Measurements from ENCODE around the gene BFAR.
"Not testable (repeated sequence)": the region's sequence is repeated elsewhere in the genome, so short reads cannot be mapped to it uniquely, and the experiment has no call there.

The BFAR gene

GRCh38 chr16:14636179-14636950, 3.6 kb downstream of the BFAR start:
- DNase-seq, result not testable (repeated sequence)

DNA sequence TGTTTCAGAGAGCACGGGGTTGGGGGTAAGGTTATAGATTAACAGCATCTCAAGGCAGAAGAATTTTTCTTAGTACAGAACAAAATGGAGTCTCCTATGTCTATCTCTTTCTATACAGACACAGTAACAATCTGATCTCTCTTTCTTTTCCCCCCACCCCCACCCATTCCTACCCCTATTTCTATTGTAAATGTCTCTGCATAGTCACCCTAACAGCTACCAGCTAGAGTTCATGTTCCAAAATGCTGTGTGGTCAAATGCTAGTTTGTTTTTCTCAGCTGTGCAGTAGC, 4.1 kb downstream of the BFAR start:
- DNase-seq, result not testable (repeated sequence)

DNA sequence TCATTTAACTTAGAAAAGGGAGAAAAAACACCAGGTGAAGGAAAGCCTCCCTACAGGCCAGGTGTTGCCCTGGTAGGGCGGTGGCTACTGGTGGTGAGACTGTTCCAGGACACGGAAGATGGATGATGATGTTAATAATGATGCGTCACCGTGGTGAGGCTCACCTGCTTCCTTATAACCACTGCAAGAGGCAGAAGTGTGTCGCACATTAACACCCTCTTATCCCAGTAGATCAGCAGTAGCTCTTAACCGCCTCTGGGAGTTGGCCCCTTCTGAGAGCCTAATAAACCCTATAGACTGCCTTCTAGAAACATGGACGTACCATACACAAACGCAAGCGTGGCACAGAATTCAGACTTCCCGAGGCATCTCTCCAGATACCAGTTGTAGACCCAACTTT, 7.8 kb downstream of the BFAR start:
- DNase-seq, result no peak

DNA sequence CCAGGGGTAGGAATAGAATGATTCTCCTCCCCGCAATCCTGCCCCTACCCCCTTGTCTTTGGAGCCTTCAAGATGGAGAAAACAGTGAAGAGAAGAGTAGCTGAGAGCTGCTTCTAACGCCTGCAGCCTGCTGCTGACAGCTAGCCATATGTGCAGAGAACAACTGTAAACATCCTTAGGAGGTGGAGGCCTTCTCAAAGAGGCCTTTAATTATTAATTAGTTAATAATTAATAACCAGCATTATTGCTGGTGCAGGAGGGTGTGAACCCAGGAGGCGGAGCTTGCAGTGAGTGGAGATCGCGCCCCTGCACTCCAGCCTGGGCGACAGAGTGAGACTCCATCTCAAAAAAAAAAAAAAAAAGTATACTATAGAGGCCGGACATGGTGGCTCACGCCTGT, 8.5 kb downstream of the BFAR start:
- DNase-seq, result no peak

DNA sequence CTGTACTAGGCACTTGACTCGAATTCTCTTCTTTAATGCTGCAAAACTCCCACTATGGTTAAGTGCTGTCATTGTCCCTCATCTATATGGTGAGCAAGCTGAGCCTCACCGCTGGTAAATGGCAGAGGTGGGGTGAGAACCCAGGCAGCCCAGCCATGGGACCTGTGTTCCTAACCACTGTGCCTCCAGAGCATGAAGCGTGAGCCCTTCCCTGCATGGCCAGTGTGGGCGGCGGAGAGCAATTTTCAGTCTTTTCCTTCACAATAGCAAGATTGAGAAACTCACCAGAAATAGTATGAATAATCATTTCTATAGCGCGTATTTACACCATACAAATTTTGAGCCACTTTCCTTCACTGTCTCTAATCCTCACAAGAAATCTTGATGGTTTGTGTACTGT, 9.2 kb downstream of the BFAR start:
- DNase-seq, result no peak

DNA sequence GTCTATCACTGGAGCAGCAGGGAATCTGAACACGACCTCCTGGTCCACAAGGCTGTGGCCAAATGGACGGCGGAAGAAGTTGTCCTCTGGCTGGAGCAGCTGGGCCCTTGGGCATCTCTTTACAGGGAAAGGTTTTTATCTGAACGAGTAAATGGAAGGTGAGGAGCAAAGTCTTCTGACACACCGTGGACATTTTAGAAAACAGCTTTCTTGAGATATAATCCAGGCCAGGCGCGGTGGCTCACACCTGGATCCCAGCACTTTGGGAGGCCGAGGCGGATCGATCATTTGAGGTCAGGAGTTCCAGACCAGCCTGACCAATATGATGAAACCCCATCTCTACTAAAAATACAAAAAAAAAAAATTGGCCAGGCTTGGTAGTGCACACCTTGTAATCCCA, 17.1 kb downstream of the BFAR start:
- DNase-seq, result no peak

- no peak for DNase-seq
Measured at GRCh38 chr16:14650629-14651028, 17.9 kb downstream of the BFAR start.

DNA sequence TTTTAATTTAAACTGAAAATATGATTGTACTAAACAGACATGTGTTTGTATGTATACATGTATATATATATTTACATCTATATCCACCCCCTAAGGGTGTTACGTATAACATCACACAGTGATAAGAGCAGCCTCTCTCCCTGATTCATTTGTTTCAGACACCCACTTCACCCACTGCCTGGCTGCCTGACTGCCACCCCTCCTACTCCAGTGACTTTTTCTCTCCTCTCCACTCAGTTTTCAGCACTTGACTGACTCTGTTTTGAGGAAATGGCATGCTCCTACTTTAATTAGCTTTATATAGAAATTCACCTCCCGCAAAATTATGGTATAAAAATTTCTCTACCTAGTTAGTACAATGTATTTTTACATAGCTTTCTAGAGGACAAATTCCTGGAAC, 20.0 kb downstream of the BFAR start:
- DNase-seq, result no peak

GRCh38 chr16:14658063-14658462, 25.3 kb downstream of the BFAR start:
- DNase-seq, result no peak

- DNase-seq, result no peak
Measured at GRCh38 chr16:14667347-14668266, 34.9 kb downstream of the BFAR start.

GRCh38 chr16:14668556-14669223, 35.9 kb downstream of the BFAR start:
- DNase-seq, result no peak

DNA sequence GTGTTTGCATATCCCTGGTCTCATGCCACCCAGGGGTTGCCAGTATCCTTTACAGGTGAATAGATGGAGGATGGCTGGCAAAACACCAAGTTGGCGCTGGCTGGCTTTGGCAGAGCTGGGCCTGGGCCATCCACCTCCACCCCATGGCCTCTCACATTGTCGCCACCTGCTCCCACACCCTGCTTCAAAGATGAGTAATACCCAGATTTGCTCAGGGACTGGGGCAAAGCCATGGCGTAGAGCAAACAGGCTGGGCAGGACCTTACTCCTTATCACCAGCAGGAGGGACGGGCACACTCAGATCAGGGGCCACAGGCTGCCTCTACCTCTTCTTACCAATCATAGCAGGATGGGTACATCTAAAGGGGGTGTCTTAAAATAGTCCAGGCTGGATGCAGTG, 37.0 kb downstream of the BFAR start:
- DNase-seq, result no peak

DNA sequence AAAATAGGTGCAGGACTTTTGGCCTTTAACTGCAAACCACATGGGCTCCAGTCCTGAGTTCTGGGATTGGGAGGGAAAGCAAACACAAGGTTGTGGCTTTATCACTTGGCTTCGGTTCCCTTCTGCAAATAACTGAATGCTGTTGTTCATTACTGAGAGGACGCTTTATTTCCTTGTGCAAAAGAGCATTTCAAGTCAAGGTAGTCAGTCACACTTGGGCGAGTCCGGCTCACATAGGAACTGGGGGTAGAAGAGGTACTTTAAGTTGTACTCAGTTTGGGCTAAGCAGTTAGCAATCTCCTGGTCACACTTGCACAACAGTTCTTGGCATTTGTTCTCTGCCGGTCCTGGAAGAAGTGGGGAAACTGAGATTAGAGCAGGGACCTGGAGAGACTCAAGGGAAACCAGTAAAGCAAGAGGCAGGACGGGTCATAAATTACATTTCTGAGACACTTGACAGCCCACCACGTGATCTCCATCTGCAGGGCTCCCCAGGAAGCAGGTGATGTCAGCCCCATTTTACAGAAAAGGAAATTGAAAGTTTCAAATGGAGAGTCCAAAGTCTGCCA, 39.7 kb downstream of the BFAR start:
- peak; percentile 63 for DNase-seq

DNA sequence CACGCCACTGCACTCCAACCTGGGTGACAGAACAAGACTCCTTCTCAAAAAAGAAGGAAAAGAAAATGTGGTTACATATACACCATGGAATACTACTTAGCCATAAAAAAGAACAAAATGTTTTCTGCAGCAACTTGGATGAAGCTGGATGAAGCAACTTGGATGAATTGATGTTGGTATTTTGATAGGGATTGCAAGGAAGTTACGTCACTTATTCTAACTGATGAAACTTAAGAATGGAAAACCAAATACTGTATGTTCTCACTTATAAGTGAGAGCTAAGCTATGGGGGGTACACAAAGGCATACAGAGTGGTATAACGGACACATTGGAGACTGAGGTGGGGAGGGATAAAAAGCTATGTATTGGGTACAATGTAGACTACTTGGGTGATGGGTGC, 43.9 kb downstream of the BFAR start:
- no peak for DNase-seq

- no peak for DNase-seq
Measured at GRCh38 chr16:14677627-14678026, 44.9 kb downstream of the BFAR start.

DNA sequence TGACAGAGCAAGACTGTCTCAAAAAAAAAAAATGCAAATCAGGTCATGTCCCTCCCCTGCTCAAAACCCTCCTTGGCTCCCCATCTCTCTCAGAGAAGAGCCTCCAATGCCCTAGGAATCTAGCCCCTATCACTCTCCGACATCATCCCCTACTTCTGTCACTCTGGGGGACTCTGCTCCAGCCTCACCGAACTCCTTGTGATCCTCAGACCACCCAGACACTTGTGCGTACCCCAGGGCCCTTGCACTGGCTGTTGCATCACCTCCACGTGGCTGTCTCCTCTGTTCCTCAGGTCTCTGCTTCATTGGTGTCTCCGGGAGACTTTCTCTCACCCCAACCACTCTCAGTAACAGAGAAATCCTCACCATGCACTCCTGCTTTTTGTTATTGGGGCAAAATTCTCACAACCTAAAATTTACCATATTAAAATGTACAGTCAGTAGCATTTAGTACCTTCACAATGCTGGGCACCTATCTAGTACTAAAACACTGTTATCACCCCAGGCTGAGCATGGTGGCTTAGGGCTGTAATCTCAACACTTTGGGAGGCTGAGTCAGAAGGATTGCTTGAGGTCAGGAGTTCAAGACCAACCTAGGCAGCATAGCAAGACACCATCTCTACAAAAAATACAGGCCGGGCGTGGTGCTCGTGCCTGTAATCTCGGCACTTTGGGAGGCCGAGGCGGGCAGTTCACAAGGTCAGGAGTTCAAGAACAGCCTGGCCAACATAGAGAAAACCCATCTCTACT, 46.2 kb downstream of the BFAR start:
- DNase-seq, result no peak

GRCh38 chr16:14680396-14680795, 47.6 kb downstream of the BFAR start:
- not testable (repeated sequence) for DNase-seq

- DNase-seq, result no peak
Measured at GRCh38 chr16:14681115-14681514, 48.4 kb downstream of the BFAR start.

DNA sequence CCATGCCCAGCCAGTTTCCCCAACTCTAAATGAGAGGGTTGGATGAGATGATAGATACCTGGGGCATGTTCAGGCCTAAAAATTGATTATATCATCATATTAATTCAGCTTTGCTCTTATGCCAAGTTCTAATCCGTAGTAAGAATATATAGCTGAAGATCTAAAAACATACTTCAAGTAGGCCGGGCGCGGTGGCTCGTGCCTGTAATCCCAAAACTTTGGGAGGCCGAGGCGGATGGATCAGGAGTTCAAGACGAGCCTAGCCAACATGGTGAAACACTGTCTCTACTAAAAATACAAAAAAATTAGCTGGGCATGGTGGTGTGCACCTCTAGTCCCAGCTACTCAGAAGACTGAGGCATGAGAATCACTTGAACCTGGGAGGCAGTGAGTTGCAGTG, 49.4 kb downstream of the BFAR start:
- DNase-seq, result no peak

DNA sequence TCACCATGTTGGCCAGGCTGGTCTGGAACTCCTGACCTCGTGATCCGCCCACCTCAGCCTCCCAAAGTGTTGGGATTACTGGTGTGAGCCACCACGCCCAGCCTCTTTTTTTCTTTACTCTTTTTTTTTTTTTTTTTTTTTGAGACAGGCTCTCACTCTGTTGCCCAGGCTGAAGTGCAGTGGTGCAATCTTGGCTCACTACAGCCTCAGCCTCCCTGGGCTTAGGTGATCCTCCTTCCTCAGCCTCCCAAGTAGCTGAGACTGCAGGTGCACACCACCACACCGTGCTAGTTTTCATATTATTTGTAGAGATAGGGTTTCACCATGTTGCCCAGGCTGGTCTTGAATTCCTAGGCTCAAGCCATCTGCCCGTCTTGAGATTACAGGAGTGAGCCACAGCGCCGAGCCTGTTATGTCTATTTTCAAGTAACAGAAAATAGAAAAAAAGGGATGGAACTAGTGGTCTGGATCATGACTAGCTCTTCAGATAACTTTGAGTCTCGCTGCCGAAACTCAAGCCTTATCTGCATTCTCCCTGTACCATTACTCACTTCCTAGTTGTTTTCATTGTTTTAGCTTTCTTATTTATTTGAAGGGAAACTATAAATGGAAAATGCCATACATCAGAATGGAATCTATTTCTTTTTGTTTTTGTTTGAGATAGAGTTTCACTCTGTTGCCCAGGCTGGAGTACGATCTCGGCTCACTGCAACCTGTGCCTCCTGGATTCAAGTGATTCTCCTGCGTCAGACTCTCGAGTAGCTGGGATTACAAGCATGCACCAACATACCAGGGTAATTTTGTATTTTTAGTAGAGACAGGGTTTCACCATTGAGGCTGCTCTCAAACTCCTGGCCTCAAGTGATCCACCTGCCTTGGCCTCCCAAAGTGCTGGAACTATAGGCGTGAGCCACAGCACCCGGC, 53.4 kb downstream of the BFAR start:
- not testable (repeated sequence) for DNase-seq

DNA sequence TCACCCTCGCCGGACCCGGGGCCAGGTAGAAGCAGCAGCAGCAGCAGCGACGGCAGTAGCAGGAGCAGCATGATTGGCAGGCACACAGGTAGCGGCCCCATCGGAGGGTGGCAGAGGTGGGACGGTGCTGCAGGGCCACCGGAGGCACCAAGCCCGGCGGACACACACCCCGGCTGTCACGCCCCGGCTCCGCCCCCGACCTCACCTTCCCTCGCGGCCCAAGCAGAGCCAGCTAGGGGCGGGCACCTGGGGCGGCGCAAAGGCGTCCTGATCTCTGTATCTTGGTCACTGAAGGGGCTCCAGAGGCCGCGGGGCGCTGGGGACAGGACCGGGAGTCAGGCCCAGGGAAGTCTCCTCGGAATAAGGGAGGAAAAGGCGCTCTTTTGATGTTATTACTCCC, 61.4 kb downstream of the BFAR start, which contains the start of gene PLA2G10:
Gene PLA2G10, minus strand, starts transcription at position 180 of the 400 bp plus-strand sequence. Its CDS starts 79 bp downstream, at position 101.
- not testable (repeated sequence) for DNase-seq
